KOPT-K1 (cell line): Measurements from ENCODE around the gene SYT9.

Experiments
- H3K27ac ChIP-seq: fragments of 200-600 bp; sonication (generic); 2 replicates; pipeline ENCODE4 v1.5.1; 2016; ENCODE audit warnings: antibody characterized with exemption, mild to moderate bottlenecking, low read depth, low read length; ENCODE audit not compliant: poor library complexity, severe bottlenecking
- H3K36me3 ChIP-seq: fragments of 200-600 bp; sonication (generic); 2 replicates; pipeline ENCODE4 v1.5.1; 2017; ENCODE audit warnings: antibody characterized with exemption, mild to moderate bottlenecking, low read length, moderate library complexity; ENCODE audit not compliant: insufficient read depth
- H3K9me3 ChIP-seq: fragments of 200-600 bp; sonication (generic); 2 replicates; pipeline ENCODE4 v1.5.1; 2017; ENCODE audit warnings: antibody characterized with exemption, low read length, mild to moderate bottlenecking; ENCODE audit not compliant: insufficient read depth, poor library complexity, severe bottlenecking

Gene SYT9

DNA sequence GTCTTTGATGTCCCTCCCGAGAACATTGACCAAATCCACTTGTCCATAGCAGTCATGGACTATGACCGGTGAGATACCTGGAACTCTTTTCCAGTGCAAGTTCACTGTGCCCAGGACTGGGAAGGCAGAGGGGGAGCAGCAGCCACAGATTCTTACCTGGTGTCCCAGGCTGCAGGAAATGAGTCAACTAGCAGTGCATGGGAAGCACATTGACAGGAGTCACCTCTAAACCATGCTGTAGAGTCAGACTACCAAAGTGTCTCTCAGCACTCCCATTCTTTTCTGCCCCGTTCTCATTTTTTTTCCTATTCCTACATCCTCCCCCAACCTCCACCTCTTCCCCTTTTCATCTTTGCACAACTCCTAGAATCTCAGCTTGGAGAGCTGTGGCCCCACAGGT lies 166.4 kb downstream of the SYT9 start:
- no peaks in the 10 kb centered on the region for H3K36me3 ChIP-seq
- H3K27ac ChIP-seq = no peak overlapping the region
- no peaks in the 10 kb centered on the region for H3K9me3 ChIP-seq

DNA sequence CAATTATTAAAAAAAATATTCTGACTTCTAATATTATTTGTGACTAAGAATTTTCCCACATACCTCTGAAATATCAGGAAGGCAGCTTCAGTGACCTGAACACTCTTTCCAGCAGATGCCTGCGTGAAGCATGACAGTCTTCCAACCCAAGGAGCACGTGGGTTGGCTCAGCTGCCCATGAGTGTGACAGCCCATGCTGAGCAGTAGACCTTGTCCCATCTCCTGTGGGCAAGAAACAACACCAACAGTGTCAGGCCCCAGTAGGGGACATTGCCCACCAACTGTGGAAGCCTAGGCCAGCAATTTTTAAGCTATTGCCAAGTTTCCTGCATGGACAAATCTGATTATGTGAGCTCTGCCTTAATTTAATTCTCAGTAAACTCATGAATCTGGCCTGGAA lies 167.2 kb downstream of the SYT9 start:
- no peak overlapping the region for H3K27ac ChIP-seq
- no peaks in the 10 kb centered on the region for H3K9me3 ChIP-seq
- H3K36me3 ChIP-seq = no peaks in the 10 kb centered on the region

- Histone ChIP-seq H3K36me3 (no peaks in the 10 kb centered on the region), H3K27ac (no peak overlapping the region), H3K9me3 (no peaks in the 10 kb centered on the region)
Observed at GRCh38 chr11:7421136-7421535, 169.4 kb downstream of the SYT9 start.

- Histone ChIP-seq H3K9me3 (no peaks in the 10 kb centered on the region), H3K36me3 (no peaks in the 10 kb centered on the region), H3K27ac (no peak overlapping the region)
Observed at GRCh38 chr11:7422544-7423331, 171.0 kb downstream of the SYT9 start.

GRCh38 chr11:7423946-7424345 lies 172.2 kb downstream of the SYT9 start:
- H3K27ac ChIP-seq = no peak overlapping the region
- H3K9me3 ChIP-seq = no peaks in the 10 kb centered on the region
- no peaks in the 10 kb centered on the region for H3K36me3 ChIP-seq

- Histone ChIP-seq H3K27ac (no peak overlapping the region), H3K36me3 (no peaks in the 10 kb centered on the region)
Observed at GRCh38 chr11:7427733-7428132, 176.0 kb downstream of the SYT9 start.

GRCh38 chr11:7428196-7428595 lies 176.5 kb downstream of the SYT9 start:
- H3K9me3 ChIP-seq = no peaks in the 10 kb centered on the region
- no peaks in the 10 kb centered on the region for H3K36me3 ChIP-seq
- no peak overlapping the region for H3K27ac ChIP-seq

More at GRCh38 chr11:7427733-7428132, 176.0 kb downstream of the SYT9 start:
- H3K9me3 ChIP-seq = no peaks in the 10 kb centered on the region

- H3K36me3 ChIP-seq = no peaks in the 10 kb centered on the region
- no peak overlapping the region for H3K27ac ChIP-seq
- H3K9me3 ChIP-seq = no peaks in the 10 kb centered on the region
Observed at GRCh38 chr11:7430496-7430895, 178.8 kb downstream of the SYT9 start.

DNA sequence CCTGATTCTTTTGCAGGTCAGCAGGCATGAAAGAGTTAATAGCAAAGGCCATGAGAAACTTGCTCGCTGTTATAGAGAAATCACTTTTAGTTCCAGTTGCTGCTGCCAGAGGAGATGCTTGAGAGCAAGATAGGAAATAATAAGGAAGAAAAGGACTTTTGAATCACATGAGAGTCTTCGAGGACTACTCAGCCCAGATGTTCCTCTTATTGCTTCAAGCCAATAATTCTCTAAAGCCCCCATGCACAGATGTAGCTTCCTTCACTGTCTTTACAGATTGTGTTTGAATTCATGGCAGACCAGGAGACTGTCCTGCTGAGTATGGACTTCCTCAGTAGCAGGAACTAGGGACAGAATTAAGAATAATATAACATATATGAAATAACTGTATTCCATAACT lies 183.5 kb downstream of the SYT9 start:
- H3K9me3 ChIP-seq = no peaks in the 10 kb centered on the region
- no peaks in the 10 kb centered on the region for H3K36me3 ChIP-seq
- H3K27ac ChIP-seq = no peak overlapping the region

- H3K27ac ChIP-seq = no peak overlapping the region
- H3K36me3 ChIP-seq = no peaks in the 10 kb centered on the region
- no peaks in the 10 kb centered on the region for H3K9me3 ChIP-seq
Observed at GRCh38 chr11:7436146-7436545, 184.4 kb downstream of the SYT9 start.

GRCh38 chr11:7436657-7437056 lies 185.0 kb downstream of the SYT9 start:
- Histone ChIP-seq H3K27ac (no peak overlapping the region), H3K9me3 (no peaks in the 10 kb centered on the region), H3K36me3 (no peaks in the 10 kb centered on the region)

GRCh38 chr11:7437696-7438095 lies 186.0 kb downstream of the SYT9 start:
- no peaks in the 10 kb centered on the region for H3K9me3 ChIP-seq
- H3K27ac ChIP-seq = no peak overlapping the region

GRCh38 chr11:7439746-7440320 lies 188.1 kb downstream of the SYT9 start:
- H3K27ac ChIP-seq = no peak overlapping the region
- H3K36me3 ChIP-seq = no peaks in the 10 kb centered on the region
- H3K9me3 ChIP-seq = no peaks in the 10 kb centered on the region

More at GRCh38 chr11:7437696-7438095, 186.0 kb downstream of the SYT9 start:
- H3K36me3 ChIP-seq = no peaks in the 10 kb centered on the region

GRCh38 chr11:7442588-7443215 lies 191.0 kb downstream of the SYT9 start:
- no peak overlapping the region for H3K27ac ChIP-seq
- H3K36me3 ChIP-seq = no peaks in the 10 kb centered on the region
- no peaks in the 10 kb centered on the region for H3K9me3 ChIP-seq

DNA sequence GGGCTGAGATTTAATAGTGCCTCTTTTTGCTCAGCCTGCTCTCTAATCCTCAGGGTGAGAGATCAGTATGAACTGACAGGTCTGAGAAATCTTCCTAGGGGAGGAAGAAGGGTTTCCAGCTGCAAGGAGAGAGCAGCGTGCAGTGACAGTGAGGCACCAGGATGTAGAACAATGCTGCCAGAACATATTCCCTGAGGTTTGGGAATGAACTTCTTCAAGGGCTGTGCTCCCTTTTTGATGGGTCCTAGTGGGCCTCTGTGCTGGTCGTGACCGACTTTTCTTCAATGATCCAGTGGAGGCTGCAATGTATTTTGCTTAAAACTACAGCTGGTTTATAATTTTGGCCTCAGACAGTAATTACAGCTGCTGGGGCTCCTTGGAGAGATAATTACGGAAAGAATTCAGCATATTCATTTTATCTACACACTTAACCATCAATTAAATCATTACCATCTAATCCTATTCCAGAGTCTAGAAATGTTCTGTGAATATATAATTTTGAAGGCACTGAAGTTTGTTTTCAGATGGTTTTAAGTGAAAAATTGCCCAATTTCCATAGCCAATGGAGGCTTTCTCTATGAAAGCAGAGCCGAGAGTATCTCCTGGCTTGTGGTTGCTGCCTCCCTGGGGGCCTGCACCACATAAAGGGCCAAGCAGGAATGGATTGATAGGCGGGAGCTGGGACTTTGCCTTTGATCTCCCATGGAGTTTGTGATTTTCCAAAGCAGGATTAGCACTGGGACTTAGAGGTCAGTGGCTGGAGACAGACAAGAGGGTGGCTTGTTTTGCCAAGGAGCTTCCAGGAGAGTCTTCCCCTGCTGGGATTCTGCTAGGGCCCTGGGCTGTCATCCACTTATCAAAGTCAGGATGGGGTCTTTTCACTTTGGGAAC lies 192.6 kb downstream of the SYT9 start:
- no peaks in the 10 kb centered on the region for H3K36me3 ChIP-seq
- no peaks in the 10 kb centered on the region for H3K9me3 ChIP-seq
- no peak overlapping the region for H3K27ac ChIP-seq
